DND-41 (cell line): Measurements from ENCODE around the gene DNAJC3.

Experiments used
- EZH2 ChIP-seq: IDR thresholded peaks from 3 replicates; pipeline ENCODE4 v1.6.1; 2012; ENCODE audit warnings: borderline replicate concordance, low read depth, mild to moderate bottlenecking, moderate library complexity, low read length, inconsistent platforms; ENCODE audit not compliant: severe bottlenecking
- TF ChIP-seq, protein P1 (sequence below): IDR thresholded peaks from 2 replicates; pipeline ENCODE4 v1.5.1; 2012; ENCODE audit warnings: borderline replicate concordance, low read length, moderate library complexity, mild to moderate bottlenecking; ENCODE audit not compliant: poor library complexity, severe bottlenecking; ENCODE audit errors: extremely low read depth

- TF ChIP-seq, protein P1, sequence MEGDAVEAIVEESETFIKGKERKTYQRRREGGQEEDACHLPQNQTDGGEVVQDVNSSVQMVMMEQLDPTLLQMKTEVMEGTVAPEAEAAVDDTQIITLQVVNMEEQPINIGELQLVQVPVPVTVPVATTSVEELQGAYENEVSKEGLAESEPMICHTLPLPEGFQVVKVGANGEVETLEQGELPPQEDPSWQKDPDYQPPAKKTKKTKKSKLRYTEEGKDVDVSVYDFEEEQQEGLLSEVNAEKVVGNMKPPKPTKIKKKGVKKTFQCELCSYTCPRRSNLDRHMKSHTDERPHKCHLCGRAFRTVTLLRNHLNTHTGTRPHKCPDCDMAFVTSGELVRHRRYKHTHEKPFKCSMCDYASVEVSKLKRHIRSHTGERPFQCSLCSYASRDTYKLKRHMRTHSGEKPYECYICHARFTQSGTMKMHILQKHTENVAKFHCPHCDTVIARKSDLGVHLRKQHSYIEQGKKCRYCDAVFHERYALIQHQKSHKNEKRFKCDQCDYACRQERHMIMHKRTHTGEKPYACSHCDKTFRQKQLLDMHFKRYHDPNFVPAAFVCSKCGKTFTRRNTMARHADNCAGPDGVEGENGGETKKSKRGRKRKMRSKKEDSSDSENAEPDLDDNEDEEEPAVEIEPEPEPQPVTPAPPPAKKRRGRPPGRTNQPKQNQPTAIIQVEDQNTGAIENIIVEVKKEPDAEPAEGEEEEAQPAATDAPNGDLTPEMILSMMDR, result no peak
- TF ChIP-seq EZH2, result no peak
These were observed 123.5 kb downstream of the DNAJC3 start for GRCh38 chr13:95800436-95800835.
